Endothelial cell of umbilical vein (primary cell): ENCODE data around the gene PRDM11. TPM values are rescaled to one million over a fixed set of nuclear protein-coding genes. Genes with fewer than 3 reads are reported as not detected.

Experiments used
- BruUV-seq: library from RNA; stranded (reverse); fragments of 400-500 nt; replicated peaks from 2 replicates; lab custom pipeline; 2021; lab: Mats Ljungman, UMichigan
- CTCF ChIA-PET: fragments of 300-600, 350-600 bp; sonication (Branson Sonifier 250); formaldehyde crosslinking; loops from one replicate; lab custom pipeline; 2021; ENCODE audit warnings: antibody characterized with exemption, inconsistent platforms; lab: Charles Lee
- POLR2A ChIA-PET: fragments of 300-600, 350-600 bp; sonication (Branson Sonifier 250); formaldehyde crosslinking; loops from one replicate; lab custom pipeline; 2021; ENCODE audit warnings: antibody characterized with exemption, inconsistent platforms; lab: Charles Lee
- DNase-seq: peaks from one replicate; pipeline ENCODE4 v3.0.0-alpha.2; 2011; ENCODE audit warnings: low read depth, low spot score
- FAIRE-seq: peaks from 2 replicates; lab custom pipeline; 2011; peaks lifted over from hg19 to GRCh38; lab: Jason Lieb, UNC
- H2AFZ ChIP-seq: 2 replicates; pipeline ENCODE4 v1.6.0; 2012; ENCODE audit warnings: low read depth, low read length, control low read depth, inconsistent platforms
- H3K27ac ChIP-seq: 2 replicates; pipeline ENCODE4 v1.5.1; 2011; ENCODE audit warnings: low read depth, mild to moderate bottlenecking, control low read depth, low read length, moderate library complexity; ENCODE audit not compliant: insufficient read depth
- H3K27me3 ChIP-seq, 2 experiments: 2 replicates each; pipeline versions ENCODE4 v1.6.0 to v1.6.1; 2011; ENCODE audit warnings: low read length in 2 of 2, mixed read lengths in 1 of 2; ENCODE audit not compliant: control insufficient read depth in 2 of 2, insufficient read depth in 2 of 2
- H3K36me3 ChIP-seq, 2 experiments: 2 replicates in 1 of 2; 3 replicates in 1 of 2; pipeline ENCODE4 v1.5.1; 2011; ENCODE audit warnings: low read length in 2 of 2, mild to moderate bottlenecking in 1 of 2, moderate library complexity in 1 of 2; ENCODE audit not compliant: control insufficient read depth in 2 of 2, insufficient read depth in 2 of 2; ENCODE audit errors: extremely low read depth in 1 of 2
- H3K4me1 ChIP-seq: 3 replicates; pipeline ENCODE4 v1.5.1; 2011; ENCODE audit warnings: mild to moderate bottlenecking, low read length; ENCODE audit not compliant: control insufficient read depth, insufficient read depth; ENCODE audit errors: extremely low read depth
- H3K4me2 ChIP-seq: 2 replicates; pipeline ENCODE4 v1.6.1; 2011; ENCODE audit warnings: low read length, control low read depth, mixed read lengths; ENCODE audit not compliant: insufficient read depth
- H3K4me3 ChIP-seq, 3 experiments: fragments of 200-600 bp in 1 of 3; sonication (generic), shearing (Covaris generic) in 1 of 3; replicated peaks in 1 of 3; 2 replicates each; pipeline ENCODE4 v1.5.1; 2011 to 2016; ENCODE audit warnings: control low read depth in 3 of 3, low read length in 3 of 3, mild to moderate bottlenecking in 2 of 3, inconsistent platforms in 1 of 3, low read depth in 1 of 3, moderate library complexity in 1 of 3; ENCODE audit not compliant: insufficient read depth in 1 of 3
- H3K79me2 ChIP-seq: 2 replicates; pipeline ENCODE4 v1.6.0; 2012; ENCODE audit warnings: low read length, inconsistent platforms; ENCODE audit not compliant: control insufficient read depth, insufficient read depth
- H3K9ac ChIP-seq: replicated peaks from 2 replicates; pipeline ENCODE3; 2011; ENCODE audit warnings: low read length, control low read depth; ENCODE audit not compliant: insufficient read depth; ENCODE audit errors: extremely low read depth
- H3K9me1 ChIP-seq: replicated peaks from 3 replicates; pipeline ENCODE4 v1.6.0; 2011; ENCODE audit warnings: mild to moderate bottlenecking, low read length; ENCODE audit not compliant: control insufficient read depth, insufficient read depth; ENCODE audit errors: extremely low read depth
- H3K9me3 ChIP-seq: replicated peaks from 2 replicates; pipeline ENCODE4 v1.5.1; 2012; ENCODE audit warnings: low read length, inconsistent platforms; ENCODE audit not compliant: control insufficient read depth, insufficient read depth
- H4K20me1 ChIP-seq: replicated peaks from 2 replicates; pipeline ENCODE3; 2011; ENCODE audit warnings: mild to moderate bottlenecking, low read length; ENCODE audit not compliant: control insufficient read depth, insufficient read depth; ENCODE audit errors: extremely low read depth
- FOS ChIP-seq: IDR thresholded peaks from 2 replicates; pipeline ENCODE4 v1.6.1; 2011; ENCODE audit warnings: mild to moderate bottlenecking, low read length, moderate library complexity, borderline replicate concordance; ENCODE audit not compliant: insufficient read depth
- JUN ChIP-seq: IDR thresholded peaks from 2 replicates; pipeline ENCODE4 v1.6.1; 2011; ENCODE audit warnings: borderline replicate concordance, low read depth; ENCODE audit not compliant: insufficient read length, insufficient read depth
- MYC ChIP-seq: IDR thresholded peaks from one replicate; pipeline ENCODE4 v1.6.1; 2011; ENCODE audit warnings: mild to moderate bottlenecking, low read depth, low read length
- POLR2A ChIP-seq: IDR thresholded peaks from 2 replicates; pipeline ENCODE4 v1.6.1; 2012; ENCODE audit warnings: low read depth, mild to moderate bottlenecking, control low read depth, low read length
- dilution Hi-C: fragments of 300-500 bp; cut with MboI; formaldehyde crosslinking; loops from one replicate; pipeline ENCODE4 v1.15.0; 2019; ENCODE audit warnings: low sequenced_read_pairs; ENCODE audit not compliant: extremely low pct_ligation_motif_present
- intact Hi-C: fragments of 100-400 bp; cut with micrococcal nuclease; formaldehyde crosslinking; loops from one replicate; pipeline ENCODE4 v1.10.0; 2022
- polyA plus RNA-seq, 4 experiments: library from polyadenylated mRNA; depleted of rRNA in 3 of 4; stranded (reverse) in 3 of 4; unstranded in 1 of 4; fragments of >200 nt; gene quantifications; 2 replicates each; pipeline versions ENCODE4 v1.2.1 to v1.2.3, GENCODE V29; 2011 to 2012; ENCODE audit warnings: missing spikeins in 1 of 4
- total RNA-seq: library from RNA; stranded (reverse); gene quantifications from 2 replicates; pipeline ENCODE4 v1.2.3, GENCODE V29; 2021
- TF ChIP-seq, protein P1 (sequence below), 2 donors: IDR thresholded peaks; 1 replicate in 1 of 2; 2 replicates in 1 of 2; pipeline ENCODE4 v1.5.1; 2011; ENCODE audit warnings: low read length in 2 of 2, mild to moderate bottlenecking in 2 of 2, moderate library complexity in 2 of 2, control low read depth in 1 of 2, inconsistent platforms in 1 of 2, low read depth in 1 of 2; ENCODE audit not compliant: insufficient read depth in 1 of 2; ENCODE audit errors: extremely low read depth in 1 of 2

The PRDM11 gene
- total and polyA plus RNA-seq, 2 donors (not counting 3 experiments of a cell fraction or from before 2014, with no cell fraction given), result 6.9 to 14.1 TPM

GRCh38 chr11:45204761-45205160 is 58.3 kb downstream of the PRDM11 start:
- no TSS peak for BruUV-seq
- no peaks in the 10 kb centered on the region for H3K79me2 ChIP-seq
- intact Hi-C loops, result no loop called here
- dilution Hi-C loops, result no loop called here
- H3K9me3 ChIP-seq, result no peaks in the 10 kb centered on the region
- H3K4me3 ChIP-seq, result no peak overlapping the region
- TF ChIP-seq, protein P1, sequence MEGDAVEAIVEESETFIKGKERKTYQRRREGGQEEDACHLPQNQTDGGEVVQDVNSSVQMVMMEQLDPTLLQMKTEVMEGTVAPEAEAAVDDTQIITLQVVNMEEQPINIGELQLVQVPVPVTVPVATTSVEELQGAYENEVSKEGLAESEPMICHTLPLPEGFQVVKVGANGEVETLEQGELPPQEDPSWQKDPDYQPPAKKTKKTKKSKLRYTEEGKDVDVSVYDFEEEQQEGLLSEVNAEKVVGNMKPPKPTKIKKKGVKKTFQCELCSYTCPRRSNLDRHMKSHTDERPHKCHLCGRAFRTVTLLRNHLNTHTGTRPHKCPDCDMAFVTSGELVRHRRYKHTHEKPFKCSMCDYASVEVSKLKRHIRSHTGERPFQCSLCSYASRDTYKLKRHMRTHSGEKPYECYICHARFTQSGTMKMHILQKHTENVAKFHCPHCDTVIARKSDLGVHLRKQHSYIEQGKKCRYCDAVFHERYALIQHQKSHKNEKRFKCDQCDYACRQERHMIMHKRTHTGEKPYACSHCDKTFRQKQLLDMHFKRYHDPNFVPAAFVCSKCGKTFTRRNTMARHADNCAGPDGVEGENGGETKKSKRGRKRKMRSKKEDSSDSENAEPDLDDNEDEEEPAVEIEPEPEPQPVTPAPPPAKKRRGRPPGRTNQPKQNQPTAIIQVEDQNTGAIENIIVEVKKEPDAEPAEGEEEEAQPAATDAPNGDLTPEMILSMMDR (IDR thresholded peaks at IDR 0.05; ENCODE audit: extremely low read depth in 1 of 2, insufficient read depth in 1 of 2, low read depth in 1 of 2, low read length in 2 of 2), result no peak
- no peak for TF ChIP-seq POLR2A
- no peak for TF ChIP-seq MYC
- TF ChIP-seq FOS, result no peak
- DNase-seq, result no peak
- H3K9ac ChIP-seq, result no peak overlapping the region
- no peaks in the 10 kb centered on the region for H3K27me3 ChIP-seq
- H3K4me2 ChIP-seq, result no peak overlapping the region
- no peaks in the 10 kb centered on the region for H3K9me1 ChIP-seq
- ChIA-PET CTCF (interaction anchor here (1.5 kb wide), 1 partner anchor 48 kb away, joined by 5 read pairs; no protein-coding TSS in a partner anchor), POLR2A (no interaction called here)
- H3K4me1 ChIP-seq, result peaks cover 3% of the 10 kb centered on the region
- H2AFZ ChIP-seq, result no peak overlapping the region
- H3K27ac ChIP-seq, result no peak overlapping the region
- FAIRE-seq, result no peak
- peaks cover 0 to 2% of the 10 kb centered on the region in 2 experiments for H3K36me3 ChIP-seq
- no peaks in the 10 kb centered on the region for H4K20me1 ChIP-seq

- intact Hi-C loops, result no loop called here
- POLR2A ChIA-PET, result no interaction called here
These were observed 59.5 kb downstream of the PRDM11 start for GRCh38 chr11:45205978-45206377.

More at GRCh38 chr11:45205978-45206377, 59.5 kb downstream of the PRDM11 start:
- Histone ChIP-seq H3K36me3 (peaks cover 0 to 2% of the 10 kb centered on the region in 2 experiments), H3K4me1 (peaks cover 14% of the 10 kb centered on the region), H3K4me3 (no peak overlapping the region), H3K9me1 (no peaks in the 10 kb centered on the region), H3K27me3 (no peaks in the 10 kb centered on the region), H3K9ac (no peak overlapping the region), H3K4me2 (no peak overlapping the region), H2AFZ (no peak overlapping the region), H3K27ac (no peak overlapping the region), H4K20me1 (no peaks in the 10 kb centered on the region), H3K9me3 (no peaks in the 10 kb centered on the region), H3K79me2 (no peaks in the 10 kb centered on the region)
- FAIRE-seq (no peak), DNase-seq (no peak)
- dilution Hi-C loops, result no loop called here
- CTCF ChIA-PET, result interaction anchor here (2.5 kb wide), 1 partner anchor 28 kb away, joined by 7 read pairs; no protein-coding TSS in a partner anchor
- BruUV-seq, result no TSS peak
- no peak for TF ChIP-seq JUN
